Measurements from ENCODE around the gene GALNS. TPM values are rescaled to one million over a fixed set of nuclear protein-coding genes. Genes with fewer than 3 reads are reported as not detected.

The GALNS gene
- total and polyA plus RNA-seq, 12 donors, result 12.6 to 63.1 (median 36.2) TPM

DNA sequence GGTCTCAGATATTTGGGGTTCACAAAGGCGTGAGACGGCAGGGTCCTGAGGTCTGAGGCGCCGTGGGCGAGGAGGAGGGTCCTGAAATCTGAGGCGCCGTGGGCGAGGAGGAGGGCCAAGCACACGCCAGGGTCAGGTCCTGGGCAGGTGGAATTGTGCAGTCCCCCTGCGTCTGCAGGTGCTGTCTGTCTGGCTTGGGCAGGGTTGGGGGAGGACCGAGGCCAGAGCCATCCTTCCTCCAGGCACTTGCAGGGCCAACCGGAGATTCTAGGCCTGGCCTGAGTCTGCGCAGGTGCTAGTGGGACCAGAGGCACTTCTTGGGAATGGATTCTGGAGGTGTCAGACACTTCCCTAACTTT is 42.6 kb downstream of the GALNS start:
- peaks cover 23 to 30% of the 10 kb centered on the region in 2 donors for H3K4me1 ChIP-seq (replicated peaks in 1 of 2)
- no peak for TF ChIP-seq POLR2A (IDR thresholded peaks at IDR 0.05)
- TF ChIP-seq, protein P1, sequence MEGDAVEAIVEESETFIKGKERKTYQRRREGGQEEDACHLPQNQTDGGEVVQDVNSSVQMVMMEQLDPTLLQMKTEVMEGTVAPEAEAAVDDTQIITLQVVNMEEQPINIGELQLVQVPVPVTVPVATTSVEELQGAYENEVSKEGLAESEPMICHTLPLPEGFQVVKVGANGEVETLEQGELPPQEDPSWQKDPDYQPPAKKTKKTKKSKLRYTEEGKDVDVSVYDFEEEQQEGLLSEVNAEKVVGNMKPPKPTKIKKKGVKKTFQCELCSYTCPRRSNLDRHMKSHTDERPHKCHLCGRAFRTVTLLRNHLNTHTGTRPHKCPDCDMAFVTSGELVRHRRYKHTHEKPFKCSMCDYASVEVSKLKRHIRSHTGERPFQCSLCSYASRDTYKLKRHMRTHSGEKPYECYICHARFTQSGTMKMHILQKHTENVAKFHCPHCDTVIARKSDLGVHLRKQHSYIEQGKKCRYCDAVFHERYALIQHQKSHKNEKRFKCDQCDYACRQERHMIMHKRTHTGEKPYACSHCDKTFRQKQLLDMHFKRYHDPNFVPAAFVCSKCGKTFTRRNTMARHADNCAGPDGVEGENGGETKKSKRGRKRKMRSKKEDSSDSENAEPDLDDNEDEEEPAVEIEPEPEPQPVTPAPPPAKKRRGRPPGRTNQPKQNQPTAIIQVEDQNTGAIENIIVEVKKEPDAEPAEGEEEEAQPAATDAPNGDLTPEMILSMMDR (IDR thresholded peaks at IDR 0.05), result no peak
- H3K4me3 ChIP-seq, result no peak overlapping the region
- no peaks in the 10 kb centered on the region for H3K27me3 ChIP-seq
- no peak for DNase-seq
- no peak overlapping the region for H3K27ac ChIP-seq
- intact Hi-C loops (cut with DNase I), result no loop called here
- WGBS, 4 donors, result 66 to 96% (median 82%) methylated on average over 4 to 13 of the region's 13 CpGs
- no peaks in the 10 kb centered on the region for H3K36me3 ChIP-seq (replicated peaks in 1 of 2)
- no peaks in the 10 kb centered on the region for H3K9me3 ChIP-seq (replicated peaks in 1 of 3)

DNA sequence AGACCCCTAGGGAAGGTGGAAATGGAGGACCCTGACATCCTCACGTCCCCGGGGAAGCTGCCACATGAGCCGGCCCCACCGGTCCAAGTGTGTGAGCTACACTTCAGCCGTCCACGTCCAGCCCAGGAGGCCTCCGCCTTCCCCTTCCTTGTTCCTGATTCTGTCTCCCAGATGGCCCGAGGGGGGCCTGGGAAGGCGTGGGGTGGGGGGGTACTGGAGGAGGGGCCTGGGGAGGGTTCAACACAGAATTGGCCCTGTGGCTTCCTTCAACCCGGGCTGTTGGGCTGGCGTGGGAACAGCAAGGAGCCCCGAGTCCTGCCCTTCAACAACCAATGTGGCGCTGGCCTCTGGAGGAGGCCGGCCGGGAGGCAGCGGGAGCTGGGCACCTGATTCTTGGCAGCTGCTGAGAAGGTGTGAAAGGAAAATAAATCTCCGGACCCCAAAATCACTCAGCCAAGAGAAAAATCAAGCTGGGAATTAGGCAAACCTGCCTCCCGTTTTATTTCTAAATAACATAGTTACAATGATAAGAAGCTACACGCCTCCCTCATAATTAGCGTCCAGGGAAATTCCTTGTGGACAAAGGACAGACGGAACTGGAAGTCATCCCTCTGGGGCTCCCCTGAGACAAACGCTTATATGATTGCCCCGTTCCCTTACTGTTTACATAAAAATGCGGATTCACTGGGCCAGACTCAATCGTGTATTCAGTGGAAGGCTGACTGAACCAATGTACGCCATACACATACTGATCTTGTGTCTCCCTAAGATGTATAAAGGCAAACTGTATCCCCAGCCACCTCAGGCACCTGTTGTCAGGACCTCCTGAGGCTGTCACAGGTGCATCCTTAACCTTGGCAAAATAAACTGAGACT is 43.2 kb downstream of the GALNS start:
- H3K36me3 ChIP-seq (replicated peaks in 1 of 2), result no peaks in the 10 kb centered on the region
- no peak for TF ChIP-seq POLR2A (IDR thresholded peaks at IDR 0.05)
- TF ChIP-seq, protein P1 (IDR thresholded peaks at IDR 0.05), result no peak
- no peaks in the 10 kb centered on the region for H3K9me3 ChIP-seq (replicated peaks in 1 of 3)
- no peaks in the 10 kb centered on the region for H3K27me3 ChIP-seq
- H3K27ac ChIP-seq, result peak overlapping the region in 2 of 5 donors; percentile 91 to 99
- 63 to 73% (median 70%) methylated on average over 21 to 26 of the region's 26 CpGs for WGBS, 4 donors
- no peak for DNase-seq
- intact Hi-C loops (cut with DNase I), result no loop called here
- peaks cover 23 to 29% of the 10 kb centered on the region in 2 donors for H3K4me1 ChIP-seq (replicated peaks in 1 of 2)
- no peak overlapping the region for H3K4me3 ChIP-seq

DNA sequence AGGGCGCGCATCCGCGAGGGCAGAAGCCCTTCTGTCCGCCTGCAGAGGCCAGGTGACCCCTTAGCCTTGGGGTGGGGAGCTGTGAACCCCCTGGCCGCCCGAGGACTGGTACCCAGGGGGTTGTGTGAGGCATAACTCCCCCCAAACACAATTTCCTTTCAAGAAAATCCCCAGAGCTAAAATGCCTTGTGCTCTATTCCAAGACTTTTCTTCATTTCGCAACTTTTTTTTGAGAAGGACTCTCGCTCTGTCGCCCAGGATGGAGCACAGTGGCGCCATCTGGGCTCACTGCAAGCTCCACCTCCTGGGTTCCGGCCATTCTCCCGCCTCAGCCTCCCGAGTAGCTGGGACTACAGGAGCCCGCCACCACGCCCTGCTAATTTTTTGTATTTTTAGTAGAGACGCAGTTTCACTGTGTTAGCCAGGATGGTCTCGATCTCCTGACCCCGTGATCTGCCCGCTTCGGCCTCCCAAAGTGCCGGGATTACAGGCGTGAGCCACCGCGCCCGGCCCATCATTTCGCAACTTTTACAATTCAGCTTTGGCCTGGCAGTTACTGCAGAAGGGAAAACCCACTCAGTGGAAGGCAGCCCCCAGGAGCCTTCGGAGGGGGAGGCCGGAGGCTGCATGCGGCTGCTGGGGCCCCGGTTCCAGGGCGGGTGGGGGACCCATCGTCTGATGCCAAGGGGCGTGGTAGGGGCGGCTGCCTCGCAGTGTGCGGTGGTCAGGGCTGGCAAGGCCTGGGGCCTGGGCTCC is 44.1 kb downstream of the GALNS start:
- peak overlapping the region; percentile 77 to 99 (median 91) for H3K27ac ChIP-seq
- WGBS, 4 donors, result 42 to 50% (median 45%) methylated on average over 27 to 37 of the region's 37 CpGs
- H3K27me3 ChIP-seq, result no peaks in the 10 kb centered on the region
- intact Hi-C loops (cut with DNase I), result no loop called here
- H3K36me3 ChIP-seq (replicated peaks in 1 of 2), result no peaks in the 10 kb centered on the region
- H3K4me1 ChIP-seq (replicated peaks in 1 of 2), result peaks cover 23 to 29% of the 10 kb centered on the region in 2 donors
- DNase-seq, result peak; percentile 39 to 82 (median 69)
- TF ChIP-seq, protein P1 (IDR thresholded peaks at IDR 0.05), result peak in 1 of 6 experiments; percentile 12
- TF ChIP-seq POLR2A (IDR thresholded peaks at IDR 0.05), result no peak
- no peaks in the 10 kb centered on the region for H3K9me3 ChIP-seq (replicated peaks in 1 of 3)
- peak overlapping the region in 2 of 4 donors; percentile 26 to 92 for H3K4me3 ChIP-seq

Data from adrenal gland (tissue), 12 donors.